ENCODE results near the gene OR1E1.

- no peak for TF ChIP-seq CTCF (conservative IDR thresholded peaks at IDR 0.05 in 1 of 2, IDR thresholded peaks at IDR 0.05 in 1 of 2; ENCODE audit: extremely low read depth in 1 of 2, insufficient read depth in 1 of 2, low read depth in 1 of 2, low read length in 2 of 2)
- TF ChIP-seq EZH2 (IDR thresholded peaks at IDR 0.05; ENCODE audit: borderline replicate concordance, low read length): no peak
Observed at GRCh38 chr17:3378321-3378720, 19.9 kb downstream of the OR1E1 start.
